Panc1 (cell line): Measurements from ENCODE around the gene TTC39B. TPM values are rescaled to one million over a fixed set of nuclear protein-coding genes. Genes with fewer than 3 reads are reported as not detected.
A peak's percentile ranks its signal among the peaks of the same experiment; 100 is the strongest.

Source experiments
- ATAC-seq: fragments of 200-7000 bp; cut with Tn5 transposase; 2 replicates; pipeline ENCODE4 v1.9.1; 2020; ENCODE audit warnings: mild to moderate bottlenecking, moderate library complexity
- BruUV-seq: library from RNA; stranded (reverse); fragments of 400-500 nt; replicated peaks from 2 replicates; lab custom pipeline; 2021; lab: Mats Ljungman, UMichigan
- CTCF ChIA-PET: fragments of 300-600 bp; sonication (Branson Sonifier 250); formaldehyde crosslinking; loops from one replicate; lab custom pipeline; 2022; ENCODE audit warnings: antibody characterized with exemption; lab: Charles Lee
- POLR2A ChIA-PET: fragments of 300-600 bp; sonication (Branson Sonifier 250); formaldehyde crosslinking; loops from one replicate; lab custom pipeline; 2022; ENCODE audit warnings: antibody characterized with exemption; lab: Charles Lee
- DNase-seq: peaks from one replicate; pipeline ENCODE4 v3.0.0-alpha.2; 2010; ENCODE audit warnings: low read depth, low spot score
- H3K27ac ChIP-seq: 2 replicates; pipeline ENCODE4 v1.5.1; 2011; ENCODE audit warnings: mild to moderate bottlenecking, low read length, inconsistent platforms
- H3K27me3 ChIP-seq: fragments of 200-500 bp; sonication (Bioruptor generic); 2 replicates; pipeline ENCODE4 v1.6.0; 2014; ENCODE audit warnings: low read length, inconsistent platforms; ENCODE audit not compliant: control insufficient read depth, insufficient read depth
- H3K36me3 ChIP-seq: fragments of 200-500 bp; sonication (Bioruptor generic); 2 replicates; pipeline ENCODE4 v1.5.1; 2014; ENCODE audit warnings: inconsistent platforms, mild to moderate bottlenecking, low read length, moderate library complexity; ENCODE audit not compliant: control insufficient read depth, insufficient read depth
- H3K4me1 ChIP-seq: 2 replicates; pipeline ENCODE4 v1.5.1; 2011; ENCODE audit warnings: inconsistent platforms, mild to moderate bottlenecking, low read length, moderate library complexity; ENCODE audit not compliant: control insufficient read depth, insufficient read depth
- H3K4me3 ChIP-seq, 2 experiments: 2 replicates each; pipeline ENCODE4 v1.5.1; 2011 to 2012; ENCODE audit warnings: low read depth in 2 of 2, low read length in 2 of 2, mild to moderate bottlenecking in 2 of 2, inconsistent platforms in 1 of 2, moderate library complexity in 1 of 2
- H3K9me3 ChIP-seq: fragments of 200-500 bp; sonication (Bioruptor generic); 2 replicates; pipeline ENCODE4 v1.5.1; 2014; ENCODE audit warnings: low read depth, mild to moderate bottlenecking, inconsistent platforms, low read length, moderate library complexity; ENCODE audit not compliant: control insufficient read depth, insufficient read depth
- CTCF ChIP-seq: fragments of 450-650 bp; IDR thresholded peaks from 2 replicates; pipeline ENCODE4 v1.5.1; 2017; ENCODE audit warnings: mild to moderate bottlenecking
- POLR2AphosphoS5 ChIP-seq: IDR thresholded peaks from 2 replicates; pipeline ENCODE4 v1.6.1; 2012; ENCODE audit warnings: mild to moderate bottlenecking, low read depth, low read length, moderate library complexity
- REST ChIP-seq, 2 experiments: IDR thresholded peaks; 2 replicates each; pipeline ENCODE4 v1.6.1; 2011 to 2012; ENCODE audit warnings: low read depth in 2 of 2, control low read depth in 1 of 2, low read length in 1 of 2, mild to moderate bottlenecking in 1 of 2, moderate library complexity in 1 of 2; ENCODE audit not compliant: insufficient read depth in 1 of 2
- SIN3A ChIP-seq: IDR thresholded peaks from 2 replicates; pipeline ENCODE4 v1.6.1; 2012; ENCODE audit warnings: low read depth, mild to moderate bottlenecking, low read length, moderate library complexity, borderline replicate concordance; ENCODE audit not compliant: insufficient read depth
- TCF7L2 ChIP-seq: IDR thresholded peaks from 2 replicates; pipeline ENCODE4 v1.6.1; 2011; ENCODE audit warnings: mild to moderate bottlenecking, low read depth, low read length, inconsistent platforms
- in situ Hi-C: cut with HindIII; loops from 2 replicates; pipeline ENCODE4 v1.10.0; 2016; ENCODE audit warnings: low sequenced_read_pairs, low pct_unique_long_range_greater_than_20kb
- intact Hi-C: fragments of 100-400 bp; cut with micrococcal nuclease; formaldehyde crosslinking; loops from one replicate; pipeline ENCODE4 v1.10.0; 2022; ENCODE audit not compliant: unreplicated experiment
- total RNA-seq: library from RNA; stranded (reverse); gene quantifications from one replicate; pipeline ENCODE4 v1.2.1, GENCODE V29; 2021; ENCODE audit not compliant: unreplicated experiment

The TTC39B gene
- total RNA-seq, 1 experiment from 2014 or later = 1.6 TPM

DNA sequence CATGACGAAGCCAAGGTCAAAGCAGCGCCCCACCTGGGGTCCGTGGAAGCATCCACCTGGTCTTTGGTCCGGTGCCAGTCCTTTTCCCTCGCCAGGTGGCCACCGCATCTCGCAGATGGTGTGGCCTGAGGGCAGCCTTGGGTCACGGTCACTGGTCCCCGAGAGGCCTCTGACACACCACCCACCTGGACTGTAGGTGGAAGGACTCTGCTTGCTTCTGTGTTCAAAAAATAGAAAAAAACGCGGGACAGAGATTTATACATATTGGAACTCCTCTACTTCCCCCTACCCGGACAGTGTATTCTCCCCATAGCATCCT lies 466 bp upstream of the TTC39B start:
- TF ChIP-seq POLR2AphosphoS5 = no peak
- TF ChIP-seq TCF7L2 = no peak
- TF ChIP-seq REST (IDR thresholded peaks at IDR 0.05; ENCODE audit: insufficient read depth in 1 of 2, low read depth in 2 of 2, low read length in 1 of 2) = no peak
- TF ChIP-seq CTCF = no peak
- no peak for TF ChIP-seq SIN3A
- Histone ChIP-seq H3K4me1 (no peaks in the 10 kb centered on the region), H3K36me3 (no peaks in the 10 kb centered on the region; the same call in 1 of the 2 replicates), H3K9me3 (no peaks in the 10 kb centered on the region), H3K27ac (no peak overlapping the region), H3K27me3 (no peaks in the 10 kb centered on the region), H3K4me3 (peak overlapping the region; percentile 55 to 56)
- intact Hi-C loops (loop anchor here (10.0 kb wide), 1 partner anchor 117 kb away; the partner anchor contains the start of gene SNAPC3), in situ Hi-C loops (no loop called here)
- no TSS peak for BruUV-seq
- ChIA-PET CTCF (no interaction called here), POLR2A (no interaction called here)
- peak; percentile 24 for ATAC-seq
- DNase-seq = no peak

DNA sequence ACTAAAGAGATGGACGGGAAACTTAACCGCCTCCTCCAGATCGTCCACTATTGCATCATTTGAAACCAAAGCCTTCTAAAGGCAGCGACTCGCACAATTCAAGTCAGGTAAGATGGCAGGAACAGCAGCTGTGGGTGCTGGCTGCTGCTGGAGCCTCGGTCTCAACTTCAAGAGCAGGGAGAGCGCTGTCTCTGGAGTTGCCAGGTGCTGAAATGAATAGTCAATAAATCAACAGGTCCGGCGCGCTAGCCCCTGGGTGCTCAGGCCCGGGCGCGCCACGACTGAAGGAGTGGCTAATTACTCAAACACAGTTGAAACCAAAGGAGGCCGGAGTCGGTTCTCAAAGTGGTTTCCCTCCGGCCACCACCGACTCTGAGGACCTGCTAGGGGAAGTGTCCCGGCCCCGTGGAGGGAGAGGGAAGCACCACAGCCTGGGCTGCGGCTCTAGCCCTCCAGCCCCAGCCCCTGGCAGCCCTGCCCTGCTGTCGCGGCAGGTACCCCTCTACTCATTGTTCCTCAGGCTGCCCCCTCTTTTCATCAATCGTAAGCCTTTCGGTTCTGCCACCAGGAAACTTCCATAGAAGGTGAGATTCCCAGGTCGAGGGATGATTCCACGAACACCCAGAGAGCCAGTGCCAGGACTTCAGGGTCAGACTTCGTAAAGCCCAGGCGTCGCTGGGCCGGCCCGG lies 804 bp downstream of the TTC39B start:
- Histone ChIP-seq H3K4me3 (peak overlapping the region; percentile 55 to 56), H3K27ac (no peak overlapping the region), H3K9me3 (no peaks in the 10 kb centered on the region), H3K4me1 (no peaks in the 10 kb centered on the region), H3K36me3 (no peaks in the 10 kb centered on the region; the same call in 1 of the 2 replicates), H3K27me3 (no peaks in the 10 kb centered on the region)
- intact Hi-C loops (loop anchor here (10.0 kb wide), 1 partner anchor 119 kb away; the partner anchor contains the start of gene SNAPC3), in situ Hi-C loops (no loop called here)
- no TSS peak for BruUV-seq
- DNase-seq (no peak), ATAC-seq (peak; percentile 21; the same call in 1 of the 2 replicates)
- POLR2A ChIA-PET = no interaction called here
- CTCF ChIA-PET = no interaction called here
- TF ChIP-seq POLR2AphosphoS5 (no peak), SIN3A (no peak), TCF7L2 (no peak), CTCF (no peak), REST (IDR thresholded peaks at IDR 0.05; ENCODE audit: insufficient read depth in 1 of 2, low read depth in 2 of 2, low read length in 1 of 2) (no peak)
